GM21737 (cell line): ENCODE measurements around the gene ACTA2.

Experiments used
- ATAC-seq: cut with Tn5 transposase; IDR thresholded peaks from one replicate; pipeline ENCODE4 v1.9.1; 2021; ENCODE audit warnings: mild to moderate bottlenecking, moderate library complexity; ENCODE audit not compliant: unreplicated experiment

The ACTA2 gene

GRCh38 chr10:88982366-88982765 lies 29.8 kb upstream of the ACTA2 start:
- no peak for ATAC-seq

GRCh38 chr10:88981435-88981834 lies 28.9 kb upstream of the ACTA2 start:
- no peak for ATAC-seq

- no peak for ATAC-seq
Measured at GRCh38 chr10:88980800-88981199, 28.2 kb upstream of the ACTA2 start.

- ATAC-seq: no peak
Measured at GRCh38 chr10:88980247-88980646, 27.7 kb upstream of the ACTA2 start.

- ATAC-seq: no peak
Measured at GRCh38 chr10:88979603-88980002, 27.0 kb upstream of the ACTA2 start.

- no peak for ATAC-seq
Measured at GRCh38 chr10:88979153-88979562, 26.6 kb upstream of the ACTA2 start.

- no peak for ATAC-seq
Measured at GRCh38 chr10:88978463-88978862, 25.9 kb upstream of the ACTA2 start.

- ATAC-seq: no peak
Measured at GRCh38 chr10:88975377-88975720, 22.8 kb upstream of the ACTA2 start.

- ATAC-seq: no peak
Measured at GRCh38 chr10:88974446-88975376, 22.1 kb upstream of the ACTA2 start.

GRCh38 chr10:88974012-88974411 lies 21.4 kb upstream of the ACTA2 start:
- no peak for ATAC-seq

GRCh38 chr10:88971221-88972061 lies 18.9 kb upstream of the ACTA2 start:
- ATAC-seq: no peak

- ATAC-seq: no peak
Measured at GRCh38 chr10:88968391-88968790, 15.8 kb upstream of the ACTA2 start.

GRCh38 chr10:88966797-88967196 lies 14.2 kb upstream of the ACTA2 start:
- ATAC-seq: no peak

- ATAC-seq: no peak
Measured at GRCh38 chr10:88964869-88965415, 12.4 kb upstream of the ACTA2 start.

- no peak for ATAC-seq
Measured at GRCh38 chr10:88964360-88964759, 11.8 kb upstream of the ACTA2 start.

GRCh38 chr10:88963318-88963717 lies 10.7 kb upstream of the ACTA2 start:
- no peak for ATAC-seq

GRCh38 chr10:88962336-88962735 lies 9.8 kb upstream of the ACTA2 start:
- ATAC-seq: no peak

GRCh38 chr10:88961266-88961665 lies 8.7 kb upstream of the ACTA2 start:
- ATAC-seq: no peak

- ATAC-seq: no peak
Measured at GRCh38 chr10:88960802-88961201, 8.2 kb upstream of the ACTA2 start.

- no peak for ATAC-seq
Measured at GRCh38 chr10:88958721-88959120, 6.1 kb upstream of the ACTA2 start.

- ATAC-seq: no peak
Measured at GRCh38 chr10:88957381-88957780, 4.8 kb upstream of the ACTA2 start.
